ENCODE measurements around the gene GPSM1. TPM values are rescaled to one million over a fixed set of nuclear protein-coding genes. Genes with fewer than 3 reads are reported as not detected.

GPSM1 gene
- total RNA-seq, 1 donor from 2014 or later, result 6.2 TPM

GRCh38 chr9:136346157-136346481 lies 18.8 kb downstream of the GPSM1 start:
- no peak for TF ChIP-seq EZH2phosphoT487 (IDR thresholded peaks at IDR 0.05)
- TF ChIP-seq CTCF (IDR thresholded peaks at IDR 0.05), result no peak
- TF ChIP-seq EZH2 (IDR thresholded peaks at IDR 0.05), result no peak
- no peaks in the 10 kb centered on the region for H3K36me3 ChIP-seq
- no peaks in the 10 kb centered on the region for H3K36me3 Mint-ChIP-seq
- H3F3A ChIP-seq (ENCODE audit: low read depth), result peaks cover 28% of the 10 kb centered on the region
- no peak for DNase-seq (ENCODE audit: low spot score)
- H3K9ac ChIP-seq, result peak overlapping the region; percentile 37
- H3K79me2 ChIP-seq (ENCODE audit: low read depth), result no peaks in the 10 kb centered on the region
- no peaks in the 10 kb centered on the region for H3K9me3 ChIP-seq (ENCODE audit: low read depth)
- no peak overlapping the region for H3K27ac Mint-ChIP-seq
- H3K27ac ChIP-seq, result no peak overlapping the region
- peaks cover 24% of the 10 kb centered on the region for H3K4me1 ChIP-seq
- H3K27me3 ChIP-seq, result no peaks in the 10 kb centered on the region
- H3K4me3 ChIP-seq, result no peak overlapping the region
- H3K27me3 Mint-ChIP-seq (ENCODE audit: insufficient read depth, low read depth), result peaks cover 6% of the 10 kb centered on the region
- H4K20me1 ChIP-seq (ENCODE audit: low read depth), result peaks cover 8% of the 10 kb centered on the region
- no peak overlapping the region for H2AFZ ChIP-seq (replicated peaks)
- no peaks in the 10 kb centered on the region for H3K9me3 Mint-ChIP-seq
- no peak overlapping the region for H3K4me3 Mint-ChIP-seq
- H3K4me1 Mint-ChIP-seq, result peaks cover 12% of the 10 kb centered on the region
- H3K4me2 ChIP-seq, result peak overlapping the region; percentile 22

- H3K9me3 Mint-ChIP-seq, result no peaks in the 10 kb centered on the region
- H3K79me2 ChIP-seq (ENCODE audit: low read depth), result no peaks in the 10 kb centered on the region
- H3K4me2 ChIP-seq, result no peak overlapping the region
- peaks cover 6% of the 10 kb centered on the region for H3K27me3 Mint-ChIP-seq (ENCODE audit: insufficient read depth, low read depth)
- H3K4me3 Mint-ChIP-seq, result no peak overlapping the region
- H3K9ac ChIP-seq, result peak overlapping the region; percentile 32
- peaks cover 21% of the 10 kb centered on the region for H3F3A ChIP-seq (ENCODE audit: low read depth)
- no peaks in the 10 kb centered on the region for H3K27me3 ChIP-seq
- TF ChIP-seq CTCF (IDR thresholded peaks at IDR 0.05), result no peak
- TF ChIP-seq EZH2phosphoT487 (IDR thresholded peaks at IDR 0.05), result no peak
- TF ChIP-seq EZH2 (IDR thresholded peaks at IDR 0.05), result no peak
- no peak overlapping the region for H3K27ac ChIP-seq
- H3K27ac Mint-ChIP-seq, result no peak overlapping the region
- no peak overlapping the region for H2AFZ ChIP-seq (replicated peaks)
- DNase-seq (ENCODE audit: low spot score), result no peak
- peaks cover 12% of the 10 kb centered on the region for H3K4me1 Mint-ChIP-seq
- no peaks in the 10 kb centered on the region for H3K9me3 ChIP-seq (ENCODE audit: low read depth)
- no peaks in the 10 kb centered on the region for H3K36me3 Mint-ChIP-seq
- H4K20me1 ChIP-seq (ENCODE audit: low read depth), result peaks cover 5% of the 10 kb centered on the region
- H3K4me1 ChIP-seq, result peaks cover 23% of the 10 kb centered on the region
- H3K36me3 ChIP-seq, result no peaks in the 10 kb centered on the region
- no peak overlapping the region for H3K4me3 ChIP-seq
These were observed 19.7 kb downstream of the GPSM1 start for GRCh38 chr9:136346927-136347465.

- Mint-ChIP-seq H3K4me3 (no peak overlapping the region), H3K4me1 (peaks cover 10% of the 10 kb centered on the region), H3K27ac (no peak overlapping the region), H3K36me3 (no peaks in the 10 kb centered on the region), H3K27me3 (ENCODE audit: insufficient read depth, low read depth) (peaks cover 6% of the 10 kb centered on the region), H3K9me3 (no peaks in the 10 kb centered on the region)
- TF ChIP-seq CTCF (IDR thresholded peaks at IDR 0.05) (no peak), EZH2 (IDR thresholded peaks at IDR 0.05) (no peak)
- DNase-seq (ENCODE audit: low spot score), result no peak
- peaks cover 14% of the 10 kb centered on the region for H3F3A ChIP-seq (ENCODE audit: low read depth)
- H3K36me3 ChIP-seq, result no peaks in the 10 kb centered on the region
- peaks cover 17% of the 10 kb centered on the region for H3K4me1 ChIP-seq
- H3K79me2 ChIP-seq (ENCODE audit: low read depth), result no peaks in the 10 kb centered on the region
- peak overlapping the region; percentile 32 for H3K9ac ChIP-seq
- H3K9me3 ChIP-seq (ENCODE audit: low read depth), result no peaks in the 10 kb centered on the region
- no peak overlapping the region for H3K4me2 ChIP-seq
- H3K27ac ChIP-seq, result no peak overlapping the region
- H3K4me3 ChIP-seq, result no peak overlapping the region
- H3K27me3 ChIP-seq, result no peaks in the 10 kb centered on the region
- H2AFZ ChIP-seq (replicated peaks), result no peak overlapping the region
- H4K20me1 ChIP-seq (ENCODE audit: low read depth), result no peaks in the 10 kb centered on the region
These were observed 20.3 kb downstream of the GPSM1 start for GRCh38 chr9:136347472-136348256.
